ENCODE results near the gene JPH2.

DNA sequence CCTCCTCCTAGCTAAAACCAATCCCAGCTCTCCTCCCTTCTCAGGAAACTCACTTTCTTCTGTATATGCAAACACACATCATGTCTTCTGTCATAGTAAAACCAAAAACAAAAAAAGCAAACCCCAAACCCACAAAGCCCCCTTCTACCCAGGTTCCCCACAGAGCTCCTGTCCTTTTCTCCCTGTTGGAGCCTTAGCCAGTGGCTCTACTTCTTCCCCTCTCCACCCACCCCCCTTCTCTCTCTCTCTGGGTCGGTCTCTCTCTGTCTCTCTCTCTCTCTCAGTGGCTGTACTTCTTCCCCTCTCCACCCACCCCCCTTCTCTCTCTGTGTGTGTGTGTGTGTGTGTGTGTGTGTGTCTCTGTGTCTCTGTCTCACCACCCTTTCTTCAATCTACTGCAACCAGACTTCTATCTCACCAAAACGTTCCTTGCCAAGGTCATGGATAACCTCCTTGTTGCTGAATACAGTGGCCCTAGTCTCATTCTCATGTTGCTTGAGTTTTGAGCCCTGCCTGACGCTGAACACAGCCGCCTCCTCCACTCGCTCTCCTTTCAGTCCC is 32.3 kb upstream of the JPH2 start:
- TF ChIP-seq, protein P1, sequence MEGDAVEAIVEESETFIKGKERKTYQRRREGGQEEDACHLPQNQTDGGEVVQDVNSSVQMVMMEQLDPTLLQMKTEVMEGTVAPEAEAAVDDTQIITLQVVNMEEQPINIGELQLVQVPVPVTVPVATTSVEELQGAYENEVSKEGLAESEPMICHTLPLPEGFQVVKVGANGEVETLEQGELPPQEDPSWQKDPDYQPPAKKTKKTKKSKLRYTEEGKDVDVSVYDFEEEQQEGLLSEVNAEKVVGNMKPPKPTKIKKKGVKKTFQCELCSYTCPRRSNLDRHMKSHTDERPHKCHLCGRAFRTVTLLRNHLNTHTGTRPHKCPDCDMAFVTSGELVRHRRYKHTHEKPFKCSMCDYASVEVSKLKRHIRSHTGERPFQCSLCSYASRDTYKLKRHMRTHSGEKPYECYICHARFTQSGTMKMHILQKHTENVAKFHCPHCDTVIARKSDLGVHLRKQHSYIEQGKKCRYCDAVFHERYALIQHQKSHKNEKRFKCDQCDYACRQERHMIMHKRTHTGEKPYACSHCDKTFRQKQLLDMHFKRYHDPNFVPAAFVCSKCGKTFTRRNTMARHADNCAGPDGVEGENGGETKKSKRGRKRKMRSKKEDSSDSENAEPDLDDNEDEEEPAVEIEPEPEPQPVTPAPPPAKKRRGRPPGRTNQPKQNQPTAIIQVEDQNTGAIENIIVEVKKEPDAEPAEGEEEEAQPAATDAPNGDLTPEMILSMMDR (IDR thresholded peaks at IDR 0.05): no peak
- TF ChIP-seq ZFX (IDR thresholded peaks at IDR 0.05; ENCODE audit: borderline replicate concordance): no peak

Measured in 22Rv1 (cell line).